ENCODE measurements around the gene PTTG1IP.
A peak's percentile ranks its signal among the peaks of the same experiment; 100 is the strongest.

Gene PTTG1IP

GRCh38 chr21:44801468-44802395, 71.8 kb downstream of the PTTG1IP start, which contains the start of gene UBE2G2:
UBE2G2 (minus strand) TSS chr21:44801820; CDS start chr21:44801748, 72 bp downstream.
- peak; percentile 78 for DNase-seq (ENCODE audit: low spot score)

GRCh38 chr21:44800971-44801467, 72.5 kb downstream of the PTTG1IP start:
- no peak for DNase-seq (ENCODE audit: low spot score)

- peak; percentile 39 for DNase-seq (ENCODE audit: low spot score)
Observed at GRCh38 chr21:44800103-44800502, 73.4 kb downstream of the PTTG1IP start.

GRCh38 chr21:44799646-44800045, 73.8 kb downstream of the PTTG1IP start:
- DNase-seq (ENCODE audit: low spot score): no peak
